Keratinocyte (primary cell): ENCODE measurements around the gene ZCCHC7.

Experiments used
- EZH2 ChIP-seq: IDR thresholded peaks from one replicate; pipeline ENCODE4 v1.6.1; 2012; ENCODE audit warnings: inconsistent platforms, mild to moderate bottlenecking, low read length, moderate library complexity
- TF ChIP-seq, protein P1 (sequence below), 3 experiments: IDR thresholded peaks in 1 of 3; conservative IDR thresholded peaks in 1 of 3; optimal IDR thresholded peaks in 1 of 3; 2 replicates in 2 of 3; 3 replicates in 1 of 3; pipeline versions ENCODE3 to v1.5.1; 2011; ENCODE audit warnings: low read length in 3 of 3, mild to moderate bottlenecking in 3 of 3, moderate library complexity in 2 of 3, control low read depth in 1 of 3, inconsistent platforms in 1 of 3; ENCODE audit not compliant: insufficient read depth in 2 of 3; ENCODE audit errors: extremely low read depth in 1 of 3

DNA sequence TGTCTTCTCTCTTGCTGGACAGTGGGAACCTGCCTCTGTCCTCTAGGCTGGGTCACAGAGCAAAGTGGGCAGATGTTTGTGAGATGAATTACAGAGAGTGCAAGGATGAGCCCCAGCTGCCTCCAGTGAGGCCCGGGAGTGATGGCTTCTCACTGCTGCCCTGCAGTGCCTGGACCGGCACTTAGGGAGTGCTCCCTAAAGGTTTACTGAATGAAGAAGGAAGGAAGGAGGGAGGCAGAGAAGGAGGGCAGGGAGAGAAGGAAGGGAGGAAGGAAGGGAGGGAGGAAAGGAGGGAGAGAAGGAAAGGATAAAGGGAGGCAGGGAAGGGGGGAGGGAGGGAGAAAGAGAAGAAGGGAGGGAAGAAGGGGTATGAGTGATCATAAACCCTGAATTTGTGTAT lies 259.5 kb downstream of the ZCCHC7 start:
- TF ChIP-seq EZH2, result no peak
- TF ChIP-seq, protein P1, sequence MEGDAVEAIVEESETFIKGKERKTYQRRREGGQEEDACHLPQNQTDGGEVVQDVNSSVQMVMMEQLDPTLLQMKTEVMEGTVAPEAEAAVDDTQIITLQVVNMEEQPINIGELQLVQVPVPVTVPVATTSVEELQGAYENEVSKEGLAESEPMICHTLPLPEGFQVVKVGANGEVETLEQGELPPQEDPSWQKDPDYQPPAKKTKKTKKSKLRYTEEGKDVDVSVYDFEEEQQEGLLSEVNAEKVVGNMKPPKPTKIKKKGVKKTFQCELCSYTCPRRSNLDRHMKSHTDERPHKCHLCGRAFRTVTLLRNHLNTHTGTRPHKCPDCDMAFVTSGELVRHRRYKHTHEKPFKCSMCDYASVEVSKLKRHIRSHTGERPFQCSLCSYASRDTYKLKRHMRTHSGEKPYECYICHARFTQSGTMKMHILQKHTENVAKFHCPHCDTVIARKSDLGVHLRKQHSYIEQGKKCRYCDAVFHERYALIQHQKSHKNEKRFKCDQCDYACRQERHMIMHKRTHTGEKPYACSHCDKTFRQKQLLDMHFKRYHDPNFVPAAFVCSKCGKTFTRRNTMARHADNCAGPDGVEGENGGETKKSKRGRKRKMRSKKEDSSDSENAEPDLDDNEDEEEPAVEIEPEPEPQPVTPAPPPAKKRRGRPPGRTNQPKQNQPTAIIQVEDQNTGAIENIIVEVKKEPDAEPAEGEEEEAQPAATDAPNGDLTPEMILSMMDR (optimal IDR thresholded peaks at IDR 0.05 in 1 of 3, IDR thresholded peaks at IDR 0.05 in 1 of 3, conservative IDR thresholded peaks at IDR 0.05 in 1 of 3; ENCODE audit: extremely low read depth in 1 of 3, insufficient read depth in 2 of 3, low read length in 3 of 3), result no peak
